ENCODE measurements around the gene PLD4.

DNA sequence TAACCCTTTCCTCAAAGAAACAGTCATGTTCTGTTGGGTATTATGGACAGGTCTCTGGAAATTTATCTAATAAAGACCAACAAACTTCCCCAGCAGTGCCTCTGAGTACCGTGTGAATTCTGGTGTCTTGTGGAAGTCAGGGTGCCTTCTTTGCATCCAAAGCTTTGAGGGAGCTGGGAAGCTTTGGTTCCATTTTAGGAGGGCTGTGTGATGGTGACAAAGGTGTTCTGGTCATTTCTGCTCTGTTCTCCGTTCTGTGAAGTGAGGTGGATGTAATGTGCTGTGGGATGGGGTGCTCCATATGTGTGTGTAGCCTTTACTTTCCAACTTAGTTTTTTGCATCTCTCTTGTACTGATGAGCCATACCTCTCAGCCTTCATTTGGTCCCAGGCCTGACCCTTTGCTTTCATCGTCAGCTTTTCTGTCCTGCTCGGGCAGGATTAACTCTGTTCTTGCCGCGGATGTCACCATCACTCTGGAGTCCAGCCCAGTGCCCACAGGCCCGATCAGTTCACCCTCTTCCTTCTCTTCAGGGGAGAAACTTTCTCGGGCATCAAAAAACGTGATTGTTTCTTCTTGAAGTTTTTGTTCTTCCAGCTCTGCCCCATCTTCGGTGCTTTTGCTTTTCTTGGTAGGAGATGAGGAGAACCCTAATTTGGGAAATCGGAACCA lies 13.2 kb downstream of the PLD4 start:
- TF ChIP-seq CTCF (conservative IDR thresholded peaks at IDR 0.05) = no peak
- no peak for TF ChIP-seq EZH2 (IDR thresholded peaks at IDR 0.05; ENCODE audit: low read depth)

Measured in PC-9 (cell line).